HUES64 (cell line): ENCODE measurements around the gene NUP58.

Experiments used
- H3K27ac ChIP-seq: 2 replicates; pipeline ENCODE4 v1.7.0; 2013; ENCODE audit warnings: low read depth, low read length, inconsistent platforms
- H3K27me3 ChIP-seq: 2 replicates; pipeline ENCODE4 v1.6.1; 2013; ENCODE audit warnings: mild to moderate bottlenecking, low read length; ENCODE audit not compliant: insufficient read depth
- H3K36me3 ChIP-seq: 2 replicates; pipeline ENCODE4 v1.6.1; 2013; ENCODE audit warnings: mild to moderate bottlenecking, low read length; ENCODE audit not compliant: insufficient read depth
- H3K4me1 ChIP-seq: 2 replicates; pipeline ENCODE4 v1.6.1; 2013; ENCODE audit warnings: mild to moderate bottlenecking, low read length, moderate library complexity; ENCODE audit not compliant: insufficient read depth
- H3K4me3 ChIP-seq: 2 replicates; pipeline ENCODE4 v1.5.1; 2013; ENCODE audit warnings: mild to moderate bottlenecking, low read length, moderate library complexity
- H3K9ac ChIP-seq: 2 replicates; pipeline ENCODE4 v1.6.1; 2013; ENCODE audit warnings: mild to moderate bottlenecking, low read depth, low read length
- H3K9me3 ChIP-seq: 2 replicates; pipeline ENCODE4 v1.6.1; 2013; ENCODE audit warnings: low read depth, low read length; ENCODE audit not compliant: insufficient read depth
- WGBS: fragments of 150-250, 120-280 bp; methylation state at CpG from one replicate; pipeline ENCODE4 v1.1.7; 2013; ENCODE audit warnings: missing lambda C conversion rate; 5-methylcytosine and 5-hydroxymethylcytosine counted together

Gene NUP58

GRCh38 chr13:25375727-25376358 is 74.4 kb downstream of the NUP58 start:
- H3K36me3 ChIP-seq, result no peaks in the 10 kb centered on the region
- peaks cover 39% of the 10 kb centered on the region for H3K27me3 ChIP-seq
- no peak overlapping the region for H3K27ac ChIP-seq
- no peak overlapping the region for H3K4me3 ChIP-seq
- H3K9me3 ChIP-seq, result no peaks in the 10 kb centered on the region
- H3K4me1 ChIP-seq, result peaks cover 6% of the 10 kb centered on the region; the same call in 1 of the 2 replicates
- no peak overlapping the region for H3K9ac ChIP-seq
- 60% methylated on average over 8 of the region's 9 CpGs for WGBS

- WGBS, result 94% methylated on average over 7 of the region's 7 CpGs
- Histone ChIP-seq H3K4me1 (peaks cover 6% of the 10 kb centered on the region; the same call in 1 of the 2 replicates), H3K27ac (no peak overlapping the region), H3K4me3 (no peak overlapping the region), H3K36me3 (no peaks in the 10 kb centered on the region), H3K9ac (no peak overlapping the region), H3K27me3 (peaks cover 23% of the 10 kb centered on the region), H3K9me3 (no peaks in the 10 kb centered on the region)
Observed at GRCh38 chr13:25377244-25377962, 76.0 kb downstream of the NUP58 start.

- Histone ChIP-seq H3K9ac (no peak overlapping the region), H3K36me3 (no peaks in the 10 kb centered on the region), H3K27ac (no peak overlapping the region), H3K27me3 (peaks cover 12% of the 10 kb centered on the region), H3K4me1 (peaks cover 6% of the 10 kb centered on the region; the same call in 1 of the 2 replicates), H3K4me3 (no peak overlapping the region), H3K9me3 (no peaks in the 10 kb centered on the region)
- WGBS, result 86% methylated on average over 3 of the region's 5 CpGs
Observed at GRCh38 chr13:25378528-25378927, 77.1 kb downstream of the NUP58 start.

GRCh38 chr13:25379011-25379410 is 77.6 kb downstream of the NUP58 start:
- no peaks in the 10 kb centered on the region for H3K9me3 ChIP-seq
- no peak overlapping the region for H3K27ac ChIP-seq
- no CpG with 5 or more reads among the region's 1 CpG for WGBS
- peaks cover 7% of the 10 kb centered on the region for H3K27me3 ChIP-seq
- H3K4me1 ChIP-seq, result peaks cover 6% of the 10 kb centered on the region; the same call in 1 of the 2 replicates
- no peaks in the 10 kb centered on the region for H3K36me3 ChIP-seq
- H3K9ac ChIP-seq, result no peak overlapping the region
- H3K4me3 ChIP-seq, result no peak overlapping the region

GRCh38 chr13:25380082-25380481 is 78.7 kb downstream of the NUP58 start:
- no peak overlapping the region for H3K27ac ChIP-seq
- no peak overlapping the region for H3K9ac ChIP-seq
- 87% methylated on average over 4 of the region's 4 CpGs for WGBS
- peaks cover 1% of the 10 kb centered on the region; the same call in 1 of the 2 replicates for H3K4me1 ChIP-seq
- no peaks in the 10 kb centered on the region for H3K27me3 ChIP-seq
- H3K4me3 ChIP-seq, result no peak overlapping the region
- no peaks in the 10 kb centered on the region for H3K9me3 ChIP-seq
- no peaks in the 10 kb centered on the region for H3K36me3 ChIP-seq

- peaks cover 4% of the 10 kb centered on the region; the same call in 1 of the 2 replicates for H3K4me1 ChIP-seq
- H3K9me3 ChIP-seq, result no peaks in the 10 kb centered on the region
- WGBS, result 88% methylated on average over 5 of the region's 7 CpGs
- H3K27me3 ChIP-seq, result no peaks in the 10 kb centered on the region
- no peak overlapping the region for H3K27ac ChIP-seq
- no peak overlapping the region for H3K4me3 ChIP-seq
- H3K9ac ChIP-seq, result no peak overlapping the region
- no peaks in the 10 kb centered on the region for H3K36me3 ChIP-seq
Observed at GRCh38 chr13:25380741-25381324, 79.4 kb downstream of the NUP58 start.

- 55% methylated on average over 4 of the region's 4 CpGs for WGBS
- H3K27me3 ChIP-seq, result no peaks in the 10 kb centered on the region
Observed at GRCh38 chr13:25384758-25385410, 83.5 kb downstream of the NUP58 start.

GRCh38 chr13:25391932-25392331 is 90.5 kb downstream of the NUP58 start:
- no peak overlapping the region for H3K4me3 ChIP-seq
- no peaks in the 10 kb centered on the region for H3K36me3 ChIP-seq
- H3K27me3 ChIP-seq, result no peaks in the 10 kb centered on the region
- no peaks in the 10 kb centered on the region for H3K9me3 ChIP-seq
- no peak overlapping the region for H3K27ac ChIP-seq
- H3K4me1 ChIP-seq, result no peaks in the 10 kb centered on the region
- H3K9ac ChIP-seq, result no peak overlapping the region
- WGBS, result 81% methylated on average over 4 of the region's 4 CpGs

More at GRCh38 chr13:25384758-25385410, 83.5 kb downstream of the NUP58 start:
- no peaks in the 10 kb centered on the region for H3K36me3 ChIP-seq
- H3K4me3 ChIP-seq, result no peak overlapping the region
- H3K9ac ChIP-seq, result no peak overlapping the region
- no peak overlapping the region for H3K27ac ChIP-seq
- H3K4me1 ChIP-seq, result peaks cover 4% of the 10 kb centered on the region; the same call in 1 of the 2 replicates
- H3K9me3 ChIP-seq, result no peaks in the 10 kb centered on the region
